K562 (cell line): ENCODE data around the gene PITX1. TPM values are rescaled to one million over a fixed set of nuclear protein-coding genes. Genes with fewer than 3 reads are reported as not detected.

Source experiments
- ATAC-seq: fragments of 200-7000 bp; cut with Tn5 transposase; 3 replicates; pipeline ENCODE4 v1.9.1; 2020; ENCODE audit warnings: moderate library complexity
- BruUV-seq: library from RNA; stranded (reverse); fragments of 400-500 nt; replicated peaks from 2 replicates; lab custom pipeline; 2021; lab: Mats Ljungman, UMichigan
- CTCF ChIA-PET: fragments of 300-600 bp; formaldehyde crosslinking; extraction: SDS; loops from one replicate; lab custom pipeline; 2021; ENCODE audit warnings: low intra/inter-chr PET ratio; lab: Yijun Ruan, JAX
- POLR2A ChIA-PET: fragments of 300-600, 350-650 bp; sonication (Branson Sonifier 250); formaldehyde crosslinking; extraction: SDS; loops from one replicate; lab custom pipeline; 2021; ENCODE audit warnings: antibody characterized with exemption, inconsistent platforms; lab: Yijun Ruan, JAX
- DNase-seq, 4 experiments: peaks; one replicate each; pipeline versions ENCODE4 v3.0.0 to v3.0.0-alpha.2; 2011 to 2018; ENCODE audit warnings: low spot score in 3 of 4, mixed read lengths in 3 of 4; ENCODE audit errors: extremely low read depth in 1 of 4
- FAIRE-seq: peaks from 2 replicates; lab custom pipeline; 2011; peaks lifted over from hg19 to GRCh38; lab: Jason Lieb, UNC
- H2AFZ ChIP-seq: 2 replicates; pipeline ENCODE4 v1.6.0; 2011; ENCODE audit warnings: low read depth, low read length, control low read depth, inconsistent platforms
- H3K27ac ChIP-seq: fragments of 200-600 bp; 3 replicates; pipeline ENCODE4 v1.8.0; 2011; ENCODE audit warnings: low read depth, mild to moderate bottlenecking, control low read depth, inconsistent platforms, low read length, moderate library complexity, mixed read lengths; ENCODE audit errors: extremely low read depth
- H3K27me3 ChIP-seq, 2 experiments: fragments of 300-600 bp in 1 of 2; 2 replicates in 1 of 2; 3 replicates in 1 of 2; pipeline versions ENCODE4 v1.6.0 to v1.8.0; 2011; ENCODE audit warnings: inconsistent platforms in 2 of 2, low read length in 2 of 2, mild to moderate bottlenecking in 1 of 2, mixed read lengths in 1 of 2, moderate library complexity in 1 of 2; ENCODE audit not compliant: control insufficient read depth in 2 of 2, insufficient read depth in 2 of 2
- H3K36me3 ChIP-seq: fragments of 300-600 bp; 3 replicates; pipeline ENCODE4 v1.8.0; 2011; ENCODE audit warnings: mild to moderate bottlenecking, low read length, inconsistent platforms; ENCODE audit not compliant: control insufficient read depth, insufficient read depth
- H3K4me1 ChIP-seq, 2 experiments: fragments of 200-600 bp in 1 of 2; replicated peaks in 1 of 2; 2 replicates in 1 of 2; 3 replicates in 1 of 2; pipeline versions ENCODE4 v1.5.1 to v1.8.0; 2011; ENCODE audit warnings: inconsistent platforms in 2 of 2, low read length in 2 of 2, mild to moderate bottlenecking in 1 of 2, mixed read lengths in 1 of 2, moderate library complexity in 1 of 2; ENCODE audit not compliant: control insufficient read depth in 2 of 2, insufficient read depth in 2 of 2
- H3K4me2 ChIP-seq: 2 replicates; pipeline ENCODE4 v1.6.1; 2011; ENCODE audit warnings: low read length, control low read depth, inconsistent platforms, mixed read lengths; ENCODE audit not compliant: insufficient read depth
- H3K4me3 ChIP-seq: fragments of 200-600 bp; sonication (generic), shearing (Covaris generic); 2 replicates; pipeline ENCODE4 v1.5.1; 2016; ENCODE audit warnings: control low read depth, inconsistent platforms
- H3K79me2 ChIP-seq: fragments of 200-600 bp; 3 replicates; pipeline ENCODE4 v1.8.0; 2011; ENCODE audit warnings: low read length, inconsistent platforms; ENCODE audit not compliant: control insufficient read depth, insufficient read depth
- H3K9ac ChIP-seq, 2 experiments: 2 replicates each; pipeline versions ENCODE4 v1.6.0 to v1.6.1; 2011; ENCODE audit warnings: low read depth in 2 of 2, low read length in 2 of 2, control low read depth in 1 of 2, inconsistent platforms in 1 of 2, mild to moderate bottlenecking in 1 of 2, mixed read lengths in 1 of 2; ENCODE audit not compliant: insufficient read depth in 1 of 2
- H3K9me1 ChIP-seq: one replicate; pipeline ENCODE4 v1.6.0; 2011; ENCODE audit warnings: inconsistent platforms, mild to moderate bottlenecking, low read length, moderate library complexity; ENCODE audit not compliant: control insufficient read depth, insufficient read depth
- H3K9me3 ChIP-seq: replicated peaks from 2 replicates; pipeline ENCODE4 v1.5.1; 2011; ENCODE audit warnings: low read depth, low read length, inconsistent platforms; ENCODE audit not compliant: control insufficient read depth, insufficient read depth
- H4K20me1 ChIP-seq: replicated peaks from 2 replicates; pipeline ENCODE4 v1.6.1; 2011; ENCODE audit warnings: low read length, inconsistent platforms, mixed read lengths; ENCODE audit not compliant: control insufficient read depth, insufficient read depth
- BRF2 ChIP-seq: IDR thresholded peaks from 3 replicates; pipeline ENCODE4 v1.6.1; 2011; ENCODE audit warnings: borderline replicate concordance, mild to moderate bottlenecking; ENCODE audit not compliant: insufficient read length, insufficient read depth
- DDX20 ChIP-seq: fragments of 450-650 bp; IDR thresholded peaks from 2 replicates; pipeline ENCODE4 v1.6.1; 2016; ENCODE audit warnings: missing genetic modification characterization, low read depth, mild to moderate bottlenecking, missing compliant biosample characterization, moderate library complexity
- ESRRB ChIP-seq: fragments of 250-450 bp; sonication (Bioruptor Pico); IDR thresholded peaks from 2 replicates; pipeline ENCODE4 v1.5.0; 2020; ENCODE audit warnings: mild to moderate bottlenecking, moderate library complexity, borderline replicate concordance
- GTF2E2 ChIP-seq: fragments of 200-800 bp; sonication (Bioruptor generic); IDR thresholded peaks from 2 replicates; pipeline ENCODE4 v1.6.1; 2016; ENCODE audit warnings: missing genetic modification characterization, missing compliant biosample characterization
- HDGF ChIP-seq: fragments of 450-650 bp; IDR thresholded peaks from 2 replicates; pipeline ENCODE4 v1.6.1; 2016
- MYBL2 ChIP-seq, 2 experiments: fragments of 450-650 bp in 1 of 2; sonication (generic) in 1 of 2; formaldehyde crosslinking in 1 of 2; IDR thresholded peaks; 2 replicates each; pipeline versions ENCODE4 v1.6.1 to v1.8.1; 2017 to 2022; ENCODE audit warnings: borderline replicate concordance in 1 of 2, inconsistent platforms in 1 of 2, low read depth in 1 of 2, mild to moderate bottlenecking in 1 of 2, missing genetic modification reagents in 1 of 2, moderate library complexity in 1 of 2
- RCOR1 ChIP-seq, 2 experiments: IDR thresholded peaks; 2 replicates each; pipeline ENCODE4 v1.6.1; 2012; ENCODE audit warnings: low read depth in 2 of 2, low read length in 2 of 2, borderline replicate concordance in 1 of 2, improper control_type of control experiment in 1 of 2
- SREBF1 ChIP-seq: fragments of 150-350 bp; IDR thresholded peaks from 2 replicates; pipeline ENCODE4 v1.6.1; 2014; ENCODE audit warnings: antibody characterized with exemption, low read depth, low read length, borderline replicate concordance
- STAT5A ChIP-seq: IDR thresholded peaks from 2 replicates; pipeline ENCODE4 v1.6.1; 2012; ENCODE audit warnings: low read length, inconsistent platforms, borderline replicate concordance
- SUPT5H ChIP-seq: fragments of 450-650 bp; IDR thresholded peaks from 2 replicates; pipeline ENCODE4 v1.6.1; 2016
- TARDBP ChIP-seq: fragments of 450-650 bp; IDR thresholded peaks from 2 replicates; pipeline ENCODE4 v1.6.1; 2016
- ZNF217 ChIP-seq: sonication (generic); formaldehyde crosslinking; IDR thresholded peaks from 2 replicates; pipeline ENCODE4 v1.8.0; 2022; ENCODE audit warnings: mild to moderate bottlenecking, missing genetic modification reagents
- ZNF277 ChIP-seq: fragments of 250-450 bp; sonication (Bioruptor Pico); IDR thresholded peaks from 2 replicates; pipeline ENCODE4 v1.8.0; 2022; ENCODE audit warnings: inconsistent platforms, mild to moderate bottlenecking, moderate library complexity, borderline replicate concordance
- ZZZ3 ChIP-seq: fragments of 450-650 bp; IDR thresholded peaks from 2 replicates; pipeline ENCODE4 v1.6.1; 2016; ENCODE audit warnings: antibody characterized with exemption, mild to moderate bottlenecking, moderate library complexity
- whole genome bisulfite sequencing: fragments of 100-300 bp; shearing (Covaris generic); methylation state at CpG from one replicate; pipeline ENCODE4 v1.1.6; 2016; ENCODE audit warnings: low coverage, mixed read lengths; ENCODE audit not compliant: insufficient coverage; ENCODE audit errors: missing lambda C conversion rate; 5-methylcytosine and 5-hydroxymethylcytosine counted together
- in situ Hi-C: fragments of 300-500 bp; cut with MboI; formaldehyde crosslinking; loops from 4 replicates; pipeline ENCODE4 v1.15.0; 2018; ENCODE audit warnings: inconsistent platforms, mixed read lengths
- intact Hi-C: fragments of 100-400 bp; cut with micrococcal nuclease; formaldehyde crosslinking; loops from 2 replicates; pipeline ENCODE4 v1.14.2; 2022
- polyA plus RNA-seq, 8 experiments: library from polyadenylated mRNA; depleted of rRNA in 4 of 8; stranded (reverse) in 5 of 8; unstranded in 3 of 8; fragments of >200 nt; fragmentation: Nextera tagmentation in 2 of 8; fragmentation: Illumina TruSeq in 1 of 8; extraction: Ambion mirVana in 2 of 8; extraction: Trizol in 1 of 8; gene quantifications; 2 replicates each; pipeline versions ENCODE4 v1.2.1 to v1.2.3, GENCODE V29; 2011 to 2014; ENCODE audit warnings: inconsistent platforms in 1 of 8, missing spikeins in 1 of 8
- total RNA-seq, 7 experiments: library from RNA; depleted of rRNA in 6 of 7; stranded (reverse); fragments of >200 nt in 6 of 7; fragmentation: Illumina TruSeq in 2 of 7; extraction: Trizol in 2 of 7; gene quantifications; 2 replicates each; pipeline versions ENCODE4 v1.2.1 to v1.2.3, GENCODE V29; 2011 to 2021; ENCODE audit warnings: low replicate concordance in 1 of 7

Gene PITX1
- total and polyA plus RNA-seq, 9 of the 15 experiments (the other 6 are each of a cell fraction or from before 2014, with no cell fraction given) = 0.13 to 88.2 (median 24.9) TPM

- TF ChIP-seq BRF2 = no peak
- no peak for TF ChIP-seq SREBF1
- no peak for TF ChIP-seq HDGF
- TF ChIP-seq DDX20 = no peak
- no peak for TF ChIP-seq ZNF217 (CRISPR knock-in tag)
- no peak for TF ChIP-seq ZNF277 (CRISPR knock-in tag)
Observed at GRCh38 chr5:135007305-135007704, 26.7 kb downstream of the PITX1 start (continued).

DNA sequence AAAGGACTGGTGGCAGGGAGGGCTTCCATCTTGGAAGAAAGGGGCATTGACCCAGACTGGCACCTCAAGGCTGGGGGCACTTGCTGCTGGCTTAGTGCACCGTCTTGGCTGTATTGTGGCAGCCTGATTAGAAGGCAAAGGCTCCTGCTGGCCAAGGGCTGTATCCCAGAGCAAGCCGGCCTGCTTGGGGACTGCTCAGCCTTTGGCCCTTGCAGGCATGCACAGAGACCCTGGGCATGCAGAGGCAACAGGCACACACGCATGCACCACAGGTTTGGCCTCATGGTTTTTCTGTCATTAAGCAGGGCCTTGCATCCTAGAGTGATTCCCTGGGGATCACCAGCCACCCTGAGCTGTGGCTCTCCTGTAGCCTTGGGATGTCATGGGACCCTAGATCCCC lies 29.0 kb downstream of the PITX1 start:
- no peak for ATAC-seq
- no peak for DNase-seq
- Histone ChIP-seq H4K20me1 (no peaks in the 10 kb centered on the region; the same call in 1 of the 2 replicates), H3K9me1 (no peaks in the 10 kb centered on the region), H3K4me3 (no peak overlapping the region), H3K27ac (no peak overlapping the region), H3K36me3 (no peaks in the 10 kb centered on the region), H3K4me2 (no peak overlapping the region), H3K4me1 (no peaks in the 10 kb centered on the region), H2AFZ (no peak overlapping the region), H3K79me2 (no peaks in the 10 kb centered on the region), H3K9me3 (no peaks in the 10 kb centered on the region), H3K9ac (peak overlapping the region in 1 of 2 experiments; percentile 43; a peak in 2 of 4 replicates), H3K27me3 (no peaks in the 10 kb centered on the region)
- CTCF ChIA-PET = no interaction called here
- TF ChIP-seq MYBL2 (IDR thresholded peaks at IDR 0.05; ENCODE audit: low read depth) (no peak), MYBL2 (CRISPR knock-in tag; IDR thresholded peaks at IDR 0.05; ENCODE audit: borderline replicate concordance) (no peak), GTF2E2 (tag) (no peak), STAT5A (no peak), ZZZ3 (no peak), RCOR1 (IDR thresholded peaks at IDR 0.05; ENCODE audit: borderline replicate concordance in 1 of 2, low read depth in 2 of 2, low read length in 2 of 2) (no peak), SUPT5H (no peak), TARDBP (no peak), ESRRB (CRISPR knock-in tag) (no peak)
- intact Hi-C loops (no loop called here), in situ Hi-C loops (no loop called here)
- POLR2A ChIA-PET = interaction anchor here (0.9 kb wide), 1 partner anchor 9 kb away, joined by 4 read pairs; no protein-coding TSS in a partner anchor
- BruUV-seq = no TSS peak
- WGBS = 15% methylated on average over 3 of the region's 3 CpGs
- no peak for FAIRE-seq
